ENCODE data around the gene GGA1. TPM values are rescaled to one million over a fixed set of nuclear protein-coding genes. Genes with fewer than 3 reads are reported as not detected.

GGA1 gene
- total and polyA plus RNA-seq, 10 of the 15 experiments (the other 5 are each of a cell fraction or from before 2014, with no cell fraction given), result 1.4 to 79.4 (median 44.4) TPM

DNA sequence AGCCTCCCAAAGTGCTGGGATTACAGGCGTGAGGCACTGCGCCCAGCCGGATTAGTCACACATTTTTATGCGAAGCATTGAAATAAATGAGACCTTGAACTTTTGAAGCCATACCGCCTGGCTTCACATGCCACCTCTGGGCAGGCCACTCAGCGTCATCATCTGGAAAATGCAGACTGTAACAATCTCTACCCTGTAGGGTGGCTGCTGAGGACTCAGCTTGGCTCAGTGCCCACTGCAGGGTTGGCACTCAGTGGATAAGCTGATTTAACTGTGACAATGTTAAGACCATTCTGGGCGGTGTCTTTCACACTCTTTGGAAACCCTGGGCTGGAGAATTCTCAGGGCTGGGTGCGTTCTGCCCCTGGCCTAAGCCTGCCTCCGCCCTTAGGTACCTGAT is 39.3 kb downstream of the GGA1 start:
- intact Hi-C loops (cut with micrococcal nuclease; ENCODE audit: unreplicated experiment), result no loop called here
- no peak overlapping the region for H3K4me2 ChIP-seq (ENCODE audit: control insufficient read depth, insufficient read depth)
- CTCF ChIA-PET, result interaction anchor here (0.7 kb wide), 1 partner anchor 40 kb away, joined by 3 read pairs; no protein-coding TSS in a partner anchor
- no TSS peak for BruUV-seq (replicated peaks)
- RAD21 ChIA-PET (ENCODE audit: unreplicated experiment), result interaction anchor here (1.5 kb wide), 1 partner anchor 10 kb away, joined by 3 read pairs; the partner anchor contains the start of gene PDXP
- peaks cover 7% of the 10 kb centered on the region for H3K4me1 ChIP-seq (ENCODE audit: control insufficient read depth, insufficient read depth, low read length)
- no peak overlapping the region for H3K9ac ChIP-seq (ENCODE audit: control insufficient read depth, insufficient read depth, low read length)
- SMC1A ChIA-PET (ENCODE audit: uncharacterized antibody, unreplicated experiment), result no interaction called here
- no peak overlapping the region for H3K4me3 ChIP-seq
- H3K9me3 ChIP-seq (replicated peaks; ENCODE audit: control insufficient read depth, insufficient read depth, low read length), result no peaks in the 10 kb centered on the region
- FAIRE-seq (no peak), ATAC-seq (no peak), DNase-seq (ENCODE audit: low read depth, low spot score) (no peak)
- 96% methylated on average over 9 of the region's 9 CpGs for WGBS (ENCODE audit: insufficient coverage, insufficient replicate concordance, low lambda C conversion rate, missing lambda C conversion rate)
- TF ChIP-seq NBN (IDR thresholded peaks at IDR 0.05) (no peak), YBX1 (IDR thresholded peaks at IDR 0.05) (no peak)
- peaks cover 15 to 31% of the 10 kb centered on the region in 2 experiments; a peak in 3 of 4 replicates for H3K36me3 ChIP-seq (ENCODE audit: control insufficient read depth in 2 of 2, insufficient read depth in 2 of 2, low read length in 1 of 2)
- H3K27ac ChIP-seq (ENCODE audit: control insufficient read depth, insufficient read depth), result no peak overlapping the region
- in situ Hi-C loops (cut with MboI), result no loop called here
- no peaks in the 10 kb centered on the region for H4K20me1 ChIP-seq (ENCODE audit: control insufficient read depth, insufficient read depth)
- H3K79me2 ChIP-seq (ENCODE audit: control insufficient read depth, insufficient read depth, low read length), result peaks cover 5% of the 10 kb centered on the region
- H3K27me3 ChIP-seq (replicated peaks in 1 of 2; ENCODE audit: control insufficient read depth in 2 of 2, insufficient read depth in 2 of 2, low read length in 1 of 2), result no peaks in the 10 kb centered on the region
- POLR2A ChIA-PET, result interaction anchor here (0.6 to 1.6 kb wide), 3 partner anchors 10 to 147 kb away, joined by 3 to 4 read pairs (median 3); no protein-coding TSS in a partner anchor
- H2AFZ ChIP-seq (ENCODE audit: control insufficient read depth, low read depth, low read length), result no peak overlapping the region

DNA sequence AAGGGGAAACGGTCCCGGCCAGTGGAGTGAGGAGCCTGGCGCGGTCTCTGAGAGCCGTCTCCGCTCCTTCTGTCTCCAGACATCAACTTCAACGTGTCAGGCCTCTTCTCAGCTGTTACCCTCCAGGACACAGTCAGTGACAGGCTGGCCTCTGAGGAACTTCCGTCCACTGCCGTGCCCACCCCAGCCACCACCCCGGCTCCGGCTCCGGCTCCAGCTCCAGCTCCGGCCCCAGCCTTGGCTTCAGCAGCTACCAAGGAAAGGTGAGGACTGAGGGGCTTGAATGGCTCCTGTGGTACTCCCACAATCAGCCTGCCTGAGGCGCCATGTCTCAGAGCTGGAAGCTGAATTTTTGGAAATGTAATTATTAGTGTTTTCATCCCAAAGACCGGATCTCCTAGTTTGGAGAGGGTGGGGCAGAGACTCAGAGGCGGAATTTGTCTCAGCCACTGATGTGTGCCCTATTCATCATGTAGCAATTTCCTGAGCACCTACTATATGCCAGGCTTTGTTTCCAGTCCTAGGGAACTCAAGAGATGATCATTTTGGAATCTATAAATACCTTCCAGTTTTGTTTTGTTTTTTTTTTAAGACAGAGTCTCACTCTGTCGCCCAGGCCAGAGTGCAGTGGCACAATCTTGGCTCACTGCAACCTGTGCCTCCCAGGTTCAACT is 42.0 kb downstream of the GGA1 start:
- Histone ChIP-seq H3K36me3 (ENCODE audit: control insufficient read depth in 2 of 2, insufficient read depth in 2 of 2, low read length in 1 of 2) (peaks cover 10 to 24% of the 10 kb centered on the region in 2 experiments; a peak in 3 of 4 replicates), H3K27me3 (replicated peaks in 1 of 2; ENCODE audit: control insufficient read depth in 2 of 2, insufficient read depth in 2 of 2, low read length in 1 of 2) (no peaks in the 10 kb centered on the region), H3K79me2 (ENCODE audit: control insufficient read depth, insufficient read depth, low read length) (no peaks in the 10 kb centered on the region), H4K20me1 (ENCODE audit: control insufficient read depth, insufficient read depth) (no peaks in the 10 kb centered on the region), H3K9ac (ENCODE audit: control insufficient read depth, insufficient read depth, low read length) (no peak overlapping the region), H2AFZ (ENCODE audit: control insufficient read depth, low read depth, low read length) (no peak overlapping the region), H3K4me3 (no peak overlapping the region), H3K27ac (ENCODE audit: control insufficient read depth, insufficient read depth) (no peak overlapping the region), H3K9me3 (replicated peaks; ENCODE audit: control insufficient read depth, insufficient read depth, low read length) (no peaks in the 10 kb centered on the region), H3K4me1 (ENCODE audit: control insufficient read depth, insufficient read depth, low read length) (no peaks in the 10 kb centered on the region), H3K4me2 (ENCODE audit: control insufficient read depth, insufficient read depth) (no peak overlapping the region)
- ChIA-PET RAD21 (ENCODE audit: unreplicated experiment) (no interaction called here), CTCF (interaction anchor here (0.7 to 2.1 kb wide), 2 partner anchors 7 to 9 kb away, joined by 3 to 7 read pairs; no protein-coding TSS in a partner anchor), SMC1A (ENCODE audit: uncharacterized antibody, unreplicated experiment) (no interaction called here), POLR2A (interaction anchor here (0.6 kb wide), 1 partner anchor 32 kb away, joined by 3 read pairs; no protein-coding TSS in a partner anchor)
- 94% methylated on average over 16 of the region's 17 CpGs for WGBS (ENCODE audit: insufficient coverage, insufficient replicate concordance, low lambda C conversion rate, missing lambda C conversion rate)
- TF ChIP-seq TCF7 (IDR thresholded peaks at IDR 0.05; ENCODE audit: borderline replicate concordance) (no peak), TCF12 (IDR thresholded peaks at IDR 0.05; ENCODE audit: low read depth, low read length) (no peak), SMC3 (IDR thresholded peaks at IDR 0.05; ENCODE audit: borderline replicate concordance, low read length) (no peak), SIX5 (IDR thresholded peaks at IDR 0.05; ENCODE audit: low read depth, low read length, severe bottlenecking) (no peak), MXI1 (IDR thresholded peaks at IDR 0.05; ENCODE audit: low read depth, low read length) (no peak)
- TF ChIP-seq, protein P1, sequence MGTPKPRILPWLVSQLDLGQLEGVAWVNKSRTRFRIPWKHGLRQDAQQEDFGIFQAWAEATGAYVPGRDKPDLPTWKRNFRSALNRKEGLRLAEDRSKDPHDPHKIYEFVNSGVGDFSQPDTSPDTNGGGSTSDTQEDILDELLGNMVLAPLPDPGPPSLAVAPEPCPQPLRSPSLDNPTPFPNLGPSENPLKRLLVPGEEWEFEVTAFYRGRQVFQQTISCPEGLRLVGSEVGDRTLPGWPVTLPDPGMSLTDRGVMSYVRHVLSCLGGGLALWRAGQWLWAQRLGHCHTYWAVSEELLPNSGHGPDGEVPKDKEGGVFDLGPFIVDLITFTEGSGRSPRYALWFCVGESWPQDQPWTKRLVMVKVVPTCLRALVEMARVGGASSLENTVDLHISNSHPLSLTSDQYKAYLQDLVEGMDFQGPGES (IDR thresholded peaks at IDR 0.05), result no peak
- no TSS peak for BruUV-seq (replicated peaks)
- ATAC-seq (no peak), DNase-seq (ENCODE audit: low read depth, low spot score) (no peak), FAIRE-seq (no peak)
- in situ Hi-C loops (cut with MboI) (no loop called here), intact Hi-C loops (cut with micrococcal nuclease; ENCODE audit: unreplicated experiment) (no loop called here)

Data from GM12878 (cell line).